ENCODE data around the gene CPPED1.

Gene CPPED1

GRCh38 chr16:12735805-12736204 lies 67.9 kb downstream of the CPPED1 start:
- Histone ChIP-seq H3K9ac (ENCODE audit: low read length) (no peak overlapping the region), H2AFZ (ENCODE audit: low read depth, low read length) (no peak overlapping the region), H3K4me3 (ENCODE audit: low read length) (no peak overlapping the region), H3K4me1 (ENCODE audit: low read length) (no peaks in the 10 kb centered on the region), H3K4me2 (ENCODE audit: low read length) (no peak overlapping the region), H3K27me3 (ENCODE audit: low read depth, low read length) (no peaks in the 10 kb centered on the region), H3K36me3 (replicated peaks; ENCODE audit: low read depth, low read length) (no peaks in the 10 kb centered on the region), H4K20me1 (ENCODE audit: insufficient read depth, low read length) (no peaks in the 10 kb centered on the region), H3K9me3 (ENCODE audit: insufficient read depth, low read length) (0 out of 2 replicates have a peak, but pooled peaks cover 5% of the 10 kb centered on the region), H3K79me2 (ENCODE audit: low read length) (no peaks in the 10 kb centered on the region), H3K27ac (ENCODE audit: low read length) (no peak overlapping the region)
- TF ChIP-seq CTCF (IDR thresholded peaks at IDR 0.05; ENCODE audit: low read depth, low read length) (no peak), EZH2phosphoT487 (IDR thresholded peaks at IDR 0.05; ENCODE audit: low read depth) (no peak)

GRCh38 chr16:12732600-12732999 lies 71.1 kb downstream of the CPPED1 start:
- H3K4me3 ChIP-seq (ENCODE audit: low read length): no peak overlapping the region
- no peaks in the 10 kb centered on the region for H3K27me3 ChIP-seq (ENCODE audit: low read depth, low read length)
- no peaks in the 10 kb centered on the region for H4K20me1 ChIP-seq (ENCODE audit: insufficient read depth, low read length)
- no peak overlapping the region for H2AFZ ChIP-seq (ENCODE audit: low read depth, low read length)
- no peak overlapping the region for H3K27ac ChIP-seq (ENCODE audit: low read length)
- 0 out of 2 replicates have a peak, but pooled peaks cover 5% of the 10 kb centered on the region for H3K9me3 ChIP-seq (ENCODE audit: insufficient read depth, low read length)
- H3K4me2 ChIP-seq (ENCODE audit: low read length): no peak overlapping the region
- TF ChIP-seq EZH2phosphoT487 (IDR thresholded peaks at IDR 0.05; ENCODE audit: low read depth) (no peak), CTCF (IDR thresholded peaks at IDR 0.05; ENCODE audit: low read depth, low read length) (no peak)
- H3K36me3 ChIP-seq (replicated peaks; ENCODE audit: low read depth, low read length): no peaks in the 10 kb centered on the region
- no peak overlapping the region for H3K9ac ChIP-seq (ENCODE audit: low read length)
- H3K4me1 ChIP-seq (ENCODE audit: low read length): no peaks in the 10 kb centered on the region
- H3K79me2 ChIP-seq (ENCODE audit: low read length): no peaks in the 10 kb centered on the region

GRCh38 chr16:12729448-12729847 lies 74.2 kb downstream of the CPPED1 start:
- H3K36me3 ChIP-seq (replicated peaks; ENCODE audit: low read depth, low read length): no peaks in the 10 kb centered on the region
- no peaks in the 10 kb centered on the region for H3K4me1 ChIP-seq (ENCODE audit: low read length)
- H3K27me3 ChIP-seq (ENCODE audit: low read depth, low read length): no peaks in the 10 kb centered on the region
- H3K4me3 ChIP-seq (ENCODE audit: low read length): no peak overlapping the region
- no peak overlapping the region for H2AFZ ChIP-seq (ENCODE audit: low read depth, low read length)
- no peaks in the 10 kb centered on the region for H3K79me2 ChIP-seq (ENCODE audit: low read length)
- 0 out of 2 replicates have a peak, but pooled peaks cover 5% of the 10 kb centered on the region for H3K9me3 ChIP-seq (ENCODE audit: insufficient read depth, low read length)
- TF ChIP-seq CTCF (IDR thresholded peaks at IDR 0.05; ENCODE audit: low read depth, low read length) (no peak), EZH2phosphoT487 (IDR thresholded peaks at IDR 0.05; ENCODE audit: low read depth) (no peak)
- H3K27ac ChIP-seq (ENCODE audit: low read length): no peak overlapping the region
- no peak overlapping the region for H3K9ac ChIP-seq (ENCODE audit: low read length)
- no peak overlapping the region for H3K4me2 ChIP-seq (ENCODE audit: low read length)
- no peaks in the 10 kb centered on the region for H4K20me1 ChIP-seq (ENCODE audit: insufficient read depth, low read length)

- Histone ChIP-seq H3K9ac (ENCODE audit: low read length) (no peak overlapping the region), H2AFZ (ENCODE audit: low read depth, low read length) (no peak overlapping the region), H3K4me1 (ENCODE audit: low read length) (no peaks in the 10 kb centered on the region), H3K27ac (ENCODE audit: low read length) (no peak overlapping the region), H3K9me3 (ENCODE audit: insufficient read depth, low read length) (0 out of 2 replicates have a peak, but pooled peaks cover 5% of the 10 kb centered on the region), H3K79me2 (ENCODE audit: low read length) (no peaks in the 10 kb centered on the region), H4K20me1 (ENCODE audit: insufficient read depth, low read length) (no peaks in the 10 kb centered on the region), H3K36me3 (replicated peaks; ENCODE audit: low read depth, low read length) (no peaks in the 10 kb centered on the region), H3K4me2 (ENCODE audit: low read length) (no peak overlapping the region), H3K4me3 (ENCODE audit: low read length) (no peak overlapping the region), H3K27me3 (ENCODE audit: low read depth, low read length) (no peaks in the 10 kb centered on the region)
- no peak for TF ChIP-seq CTCF (IDR thresholded peaks at IDR 0.05; ENCODE audit: low read depth, low read length)
- TF ChIP-seq EZH2phosphoT487 (IDR thresholded peaks at IDR 0.05; ENCODE audit: low read depth): no peak
These were observed 75.2 kb downstream of the CPPED1 start for GRCh38 chr16:12728469-12728868.

All from OCI-LY3 (cell line).